Measurements from ENCODE around the gene WDR46. TPM values are rescaled to one million over a fixed set of nuclear protein-coding genes. Genes with fewer than 3 reads are reported as not detected.

Gene WDR46
- total RNA-seq, 1 donor from 2014 or later: 36.3 TPM

DNA sequence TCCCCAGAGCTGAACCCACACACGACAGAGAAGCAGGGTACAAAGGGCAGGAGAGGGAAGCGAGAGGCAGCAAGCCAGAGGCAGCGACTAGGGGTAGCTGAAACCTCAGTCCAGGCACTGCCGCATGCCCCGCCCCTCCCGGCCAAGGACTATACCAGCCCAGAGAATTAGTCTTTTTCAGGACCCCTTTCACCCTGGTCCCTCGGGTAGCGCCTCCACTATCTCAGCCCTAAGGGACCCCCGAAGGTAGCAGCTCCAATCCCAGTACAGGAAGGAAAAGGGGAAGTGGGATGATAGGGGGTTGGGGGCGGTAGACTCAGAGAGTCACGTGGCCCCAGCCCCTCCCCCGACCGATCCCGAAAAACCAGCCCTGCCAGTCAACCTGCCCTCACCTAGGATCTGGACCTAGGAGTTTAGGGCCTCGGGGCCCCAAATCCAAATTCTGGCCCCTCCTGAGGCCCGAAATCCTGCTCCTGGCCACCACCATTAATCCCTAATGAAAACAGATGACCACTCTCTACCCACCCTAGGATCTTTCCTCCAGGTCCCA, 8.4 kb upstream of the WDR46 start:
- peaks cover 28% of the 10 kb centered on the region for H3K4me1 ChIP-seq
- intact Hi-C loops (cut with DNase I): no loop called here
- peak in 1 of 2 donors; percentile 89 for DNase-seq (ENCODE audit: extremely low spot score in 2 of 2)
- peak overlapping the region; percentile 98 for H3K27ac ChIP-seq
- peaks cover 0 to 30% of the 10 kb centered on the region in 2 donors for H3K36me3 ChIP-seq
- no peaks in the 10 kb centered on the region for H3K9me3 ChIP-seq
- TF ChIP-seq POLR2A (IDR thresholded peaks at IDR 0.05): no peak
- TF ChIP-seq, protein P1, sequence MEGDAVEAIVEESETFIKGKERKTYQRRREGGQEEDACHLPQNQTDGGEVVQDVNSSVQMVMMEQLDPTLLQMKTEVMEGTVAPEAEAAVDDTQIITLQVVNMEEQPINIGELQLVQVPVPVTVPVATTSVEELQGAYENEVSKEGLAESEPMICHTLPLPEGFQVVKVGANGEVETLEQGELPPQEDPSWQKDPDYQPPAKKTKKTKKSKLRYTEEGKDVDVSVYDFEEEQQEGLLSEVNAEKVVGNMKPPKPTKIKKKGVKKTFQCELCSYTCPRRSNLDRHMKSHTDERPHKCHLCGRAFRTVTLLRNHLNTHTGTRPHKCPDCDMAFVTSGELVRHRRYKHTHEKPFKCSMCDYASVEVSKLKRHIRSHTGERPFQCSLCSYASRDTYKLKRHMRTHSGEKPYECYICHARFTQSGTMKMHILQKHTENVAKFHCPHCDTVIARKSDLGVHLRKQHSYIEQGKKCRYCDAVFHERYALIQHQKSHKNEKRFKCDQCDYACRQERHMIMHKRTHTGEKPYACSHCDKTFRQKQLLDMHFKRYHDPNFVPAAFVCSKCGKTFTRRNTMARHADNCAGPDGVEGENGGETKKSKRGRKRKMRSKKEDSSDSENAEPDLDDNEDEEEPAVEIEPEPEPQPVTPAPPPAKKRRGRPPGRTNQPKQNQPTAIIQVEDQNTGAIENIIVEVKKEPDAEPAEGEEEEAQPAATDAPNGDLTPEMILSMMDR (IDR thresholded peaks at IDR 0.05): no peak
- TF ChIP-seq POLR2AphosphoS5 (IDR thresholded peaks at IDR 0.05; ENCODE audit: insufficient read depth in 1 of 2, low read depth in 1 of 2): no peak
- H3K4me3 ChIP-seq: peak overlapping the region; percentile 75 to 76
- H3K27me3 ChIP-seq: no peaks in the 10 kb centered on the region

GRCh38 chr6:33296797-33297405, 7.9 kb upstream of the WDR46 start:
- Histone ChIP-seq H3K4me1 (peaks cover 28% of the 10 kb centered on the region), H3K27me3 (no peaks in the 10 kb centered on the region), H3K9me3 (no peaks in the 10 kb centered on the region), H3K27ac (peak overlapping the region; percentile 98), H3K36me3 (peaks cover 0 to 36% of the 10 kb centered on the region in 2 donors), H3K4me3 (peak overlapping the region; percentile 75 to 76)
- TF ChIP-seq, protein P1 (IDR thresholded peaks at IDR 0.05): no peak
- TF ChIP-seq POLR2AphosphoS5 (IDR thresholded peaks at IDR 0.05; ENCODE audit: insufficient read depth in 1 of 2, low read depth in 1 of 2) (no peak), POLR2A (IDR thresholded peaks at IDR 0.05) (no peak)
- DNase-seq (ENCODE audit: extremely low spot score in 2 of 2): no peak
- intact Hi-C loops (cut with DNase I): no loop called here

GRCh38 chr6:33295621-33296369, 6.8 kb upstream of the WDR46 start:
- intact Hi-C loops (cut with DNase I): no loop called here
- Histone ChIP-seq H3K27ac (no peak overlapping the region), H3K9me3 (no peaks in the 10 kb centered on the region), H3K36me3 (peaks cover 0 to 45% of the 10 kb centered on the region in 2 donors), H3K4me1 (peaks cover 30% of the 10 kb centered on the region), H3K27me3 (no peaks in the 10 kb centered on the region), H3K4me3 (no peak overlapping the region)
- no peak for DNase-seq (ENCODE audit: extremely low spot score in 2 of 2)
- TF ChIP-seq POLR2AphosphoS5 (IDR thresholded peaks at IDR 0.05; ENCODE audit: insufficient read depth in 1 of 2, low read depth in 1 of 2): no peak
- TF ChIP-seq, protein P1 (IDR thresholded peaks at IDR 0.05): no peak
- no peak for TF ChIP-seq POLR2A (IDR thresholded peaks at IDR 0.05)

DNA sequence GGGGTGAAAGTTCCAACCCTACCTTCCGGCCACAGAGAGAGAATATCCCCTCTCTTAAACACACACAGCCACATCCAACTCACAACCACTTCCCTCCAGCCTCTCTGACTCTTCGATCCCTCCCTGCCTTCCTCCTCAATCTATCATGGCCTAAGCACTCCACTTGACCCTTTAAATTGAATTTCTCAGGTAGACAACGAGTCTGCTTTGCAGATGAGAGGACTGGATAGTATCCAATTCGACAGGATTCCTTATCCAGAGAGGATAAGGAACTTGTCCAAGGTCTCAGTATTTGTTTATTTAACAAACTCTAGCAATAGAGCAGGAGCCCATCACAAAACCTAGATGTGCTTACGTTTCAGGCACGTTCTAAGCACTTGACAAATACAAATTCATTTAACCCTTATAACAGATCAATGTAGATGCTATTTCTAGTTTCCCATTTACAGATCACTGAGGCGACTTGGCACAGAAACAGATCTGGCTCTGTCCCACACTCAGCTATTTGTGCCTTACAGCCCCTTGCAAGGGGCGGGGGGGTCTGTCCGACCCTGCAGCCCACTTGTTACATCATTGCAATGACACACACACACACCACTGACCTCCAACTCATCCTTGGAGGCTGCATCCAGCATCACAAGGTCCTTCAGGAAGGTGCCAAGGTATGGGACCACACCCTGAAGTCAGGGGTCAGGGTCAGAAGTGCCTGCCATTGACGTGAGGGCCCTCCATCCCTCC, 5.2 kb upstream of the WDR46 start:
- peaks cover 0 to 45% of the 10 kb centered on the region in 2 donors for H3K36me3 ChIP-seq
- no peak for DNase-seq (ENCODE audit: extremely low spot score in 2 of 2)
- H3K27me3 ChIP-seq: no peaks in the 10 kb centered on the region

More for the DNA sequence above, 5.2 kb upstream of the WDR46 start:
- H3K27ac ChIP-seq: no peak overlapping the region
- no peaks in the 10 kb centered on the region for H3K9me3 ChIP-seq
- H3K4me1 ChIP-seq: peaks cover 31% of the 10 kb centered on the region
- intact Hi-C loops (cut with DNase I): no loop called here
- TF ChIP-seq, protein P1 (IDR thresholded peaks at IDR 0.05): no peak
- TF ChIP-seq POLR2A (IDR thresholded peaks at IDR 0.05) (no peak), POLR2AphosphoS5 (IDR thresholded peaks at IDR 0.05; ENCODE audit: insufficient read depth in 1 of 2, low read depth in 1 of 2) (no peak)
- no peak overlapping the region for H3K4me3 ChIP-seq
